ENCODE measurements around the gene SLC34A1. TPM values are rescaled to one million over a fixed set of nuclear protein-coding genes. Genes with fewer than 3 reads are reported as not detected.

Gene SLC34A1
- polyA plus RNA-seq, 1 donor, result 200 TPM

DNA sequence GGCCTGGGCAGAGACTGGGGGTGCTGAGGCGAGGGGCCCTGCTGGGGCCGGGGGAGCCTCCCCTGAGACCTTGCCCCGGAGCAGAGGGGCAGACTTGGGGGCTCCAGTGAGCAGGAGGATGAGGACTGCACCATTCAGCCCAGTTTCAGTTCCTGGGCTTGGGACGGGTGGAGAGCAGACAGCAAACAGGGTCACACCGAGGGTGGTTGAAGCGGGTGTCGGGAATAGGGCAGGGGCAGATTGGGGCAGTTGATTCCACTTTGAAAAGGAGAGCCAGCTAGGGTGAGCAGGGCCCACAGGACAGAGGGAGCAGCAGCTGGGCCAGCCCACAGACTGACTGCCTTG, 46.7 kb downstream of the SLC34A1 start:
- DNase-seq, result no peak

DNA sequence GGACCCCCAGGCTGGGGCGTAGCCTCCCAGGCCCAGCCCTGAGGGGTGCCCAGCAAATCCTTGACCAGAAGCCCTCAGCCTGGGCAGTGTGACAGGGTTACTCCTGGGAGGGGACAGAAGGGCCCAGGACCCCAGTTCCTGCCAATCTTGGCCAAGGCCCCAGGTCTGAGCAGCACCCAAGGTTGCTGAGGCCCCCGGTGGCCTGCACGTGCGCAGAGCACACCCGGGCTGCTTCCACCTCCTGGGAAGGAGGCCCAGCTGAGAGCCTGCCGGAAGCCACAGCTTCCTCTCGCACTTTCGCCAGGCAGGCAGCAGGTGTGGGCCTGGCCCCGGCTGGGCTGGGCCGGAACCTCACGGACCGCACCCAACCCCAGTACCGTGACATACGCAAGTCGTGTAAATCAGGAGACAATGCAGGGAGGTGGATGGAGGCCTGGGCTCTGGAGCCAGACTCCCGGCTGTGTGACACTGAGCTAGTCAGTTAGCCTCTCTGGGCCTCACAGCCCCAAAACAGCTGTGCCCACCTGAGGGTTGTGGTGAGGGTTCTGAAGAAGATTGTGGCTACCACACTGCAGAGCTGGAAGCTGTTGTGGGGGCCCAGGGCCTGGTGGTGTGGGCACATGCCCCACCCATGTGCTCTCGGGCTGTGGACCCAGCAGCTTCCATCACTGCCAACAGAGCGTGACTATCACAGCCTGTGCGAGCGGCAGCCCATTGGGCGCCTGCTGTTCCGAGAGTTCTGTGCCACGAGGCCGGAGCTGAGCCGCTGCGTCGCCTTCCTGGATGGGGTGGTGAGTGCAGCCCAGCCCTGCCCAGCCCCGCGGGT, 47.3 kb downstream of the SLC34A1 start:
- DNase-seq, result no peak

DNA sequence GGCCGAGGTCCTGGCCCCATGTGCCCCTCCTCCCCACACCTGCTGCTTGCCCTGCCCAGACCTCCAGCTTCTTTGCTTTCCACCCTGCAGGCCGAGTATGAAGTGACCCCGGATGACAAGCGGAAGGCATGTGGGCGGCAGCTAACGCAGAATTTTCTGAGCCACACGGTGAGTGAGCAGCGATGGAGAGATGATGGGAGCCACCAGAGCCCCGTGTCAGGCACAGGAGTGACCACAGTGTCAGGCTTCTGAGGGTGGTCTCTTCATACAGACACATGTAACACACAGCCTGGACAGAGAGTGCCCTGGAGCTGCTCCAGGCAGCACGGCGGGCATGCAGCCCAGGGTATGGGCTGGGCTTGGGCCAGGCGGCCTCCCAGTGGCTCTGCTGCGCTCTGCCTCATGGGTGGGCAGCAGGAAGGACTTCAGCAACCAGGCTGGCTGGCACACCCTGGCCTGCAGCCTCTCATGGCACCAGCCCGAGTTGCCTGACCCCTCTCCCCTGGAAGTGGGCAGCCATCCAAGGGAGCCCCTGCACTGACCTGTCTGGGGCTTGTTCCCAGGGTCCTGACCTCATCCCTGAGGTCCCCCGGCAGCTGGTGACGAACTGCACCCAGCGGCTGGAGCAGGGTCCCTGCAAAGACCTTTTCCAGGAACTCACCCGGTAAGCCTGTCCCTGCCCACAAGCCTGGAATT, 48.1 kb downstream of the SLC34A1 start:
- DNase-seq, result no peak

DNA sequence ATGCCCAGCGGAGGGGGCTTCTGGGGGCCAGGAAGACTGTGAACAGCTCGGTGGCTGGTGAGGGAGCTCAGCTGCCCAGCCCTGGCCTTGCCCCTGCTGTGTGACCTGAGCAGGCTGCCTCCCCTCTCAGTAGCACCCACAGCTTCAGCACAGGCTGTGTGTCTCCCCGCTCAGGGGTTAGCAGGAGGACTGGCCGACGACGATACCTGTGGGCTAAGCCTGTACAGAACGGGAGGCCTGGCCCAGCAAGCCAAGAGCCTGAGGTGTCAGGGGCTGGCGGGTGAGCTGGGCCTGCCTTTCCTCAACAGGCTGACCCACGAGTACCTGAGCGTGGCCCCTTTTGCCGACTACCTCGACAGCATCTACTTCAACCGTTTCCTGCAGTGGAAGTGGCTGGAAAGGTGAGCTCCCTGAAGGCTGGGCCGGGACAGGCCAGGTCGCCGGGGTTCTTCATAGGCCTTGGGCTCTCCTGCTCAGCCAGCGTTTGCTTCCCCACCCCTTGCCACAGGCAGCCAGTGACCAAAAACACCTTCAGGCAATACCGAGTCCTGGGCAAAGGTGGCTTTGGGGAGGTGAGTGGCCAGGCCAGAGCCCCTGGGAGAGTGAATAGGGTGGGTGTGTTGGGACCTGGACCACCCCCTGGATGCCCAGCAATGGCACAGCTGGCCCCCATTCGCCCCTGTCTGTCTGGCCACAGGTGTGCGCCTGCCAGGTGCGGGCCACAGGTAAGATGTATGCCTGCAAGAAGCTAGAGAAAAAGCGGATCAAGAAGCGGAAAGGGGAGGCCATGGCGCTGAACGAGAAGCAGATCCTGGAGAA, 48.8 kb downstream of the SLC34A1 start:
- no peak for DNase-seq

DNA sequence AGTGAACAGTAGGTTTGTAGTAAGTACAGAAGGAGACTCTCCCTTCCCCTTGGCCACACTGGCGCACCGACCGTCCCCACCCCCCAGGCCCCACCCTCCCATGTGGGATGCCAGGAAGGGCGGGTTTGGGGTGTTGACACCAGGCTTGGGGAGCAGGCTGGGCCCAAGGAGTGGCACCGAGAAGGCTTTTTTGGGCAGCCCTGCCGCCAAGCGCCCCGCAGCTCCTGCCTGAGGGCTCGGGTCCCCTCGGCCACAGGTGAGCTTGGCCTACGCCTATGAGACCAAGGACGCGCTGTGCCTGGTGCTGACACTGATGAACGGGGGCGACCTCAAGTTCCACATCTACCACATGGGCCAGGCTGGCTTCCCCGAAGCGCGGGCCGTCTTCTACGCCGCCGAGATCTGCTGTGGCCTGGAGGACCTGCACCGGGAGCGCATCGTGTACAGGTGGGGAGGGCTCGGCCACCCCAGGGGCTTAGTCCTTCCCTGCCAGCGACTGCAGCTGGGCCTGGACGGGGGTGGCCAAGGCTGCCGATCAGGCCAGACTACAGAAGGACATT, 49.5 kb downstream of the SLC34A1 start:
- no peak for DNase-seq

DNA sequence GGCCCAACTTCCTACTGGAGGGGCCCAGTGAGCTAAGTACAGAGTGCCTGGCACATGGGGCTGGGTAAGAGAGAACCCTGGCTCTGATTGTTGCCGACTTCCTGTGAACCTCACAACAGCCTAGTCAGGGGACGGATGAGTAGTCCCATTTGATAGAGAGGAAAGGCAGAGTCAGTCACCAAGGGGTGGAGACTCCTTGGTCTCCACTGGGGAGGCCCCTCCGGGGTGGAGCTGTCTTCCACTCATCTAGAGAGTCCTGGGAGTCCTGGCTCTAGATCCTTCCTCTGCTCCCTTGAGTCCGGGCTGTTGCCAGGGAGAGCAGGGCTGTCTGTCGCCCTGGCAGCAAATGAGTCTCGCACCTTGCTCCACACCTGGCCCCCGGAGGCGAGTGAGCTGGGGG, 50.2 kb downstream of the SLC34A1 start:
- no peak for DNase-seq

DNA sequence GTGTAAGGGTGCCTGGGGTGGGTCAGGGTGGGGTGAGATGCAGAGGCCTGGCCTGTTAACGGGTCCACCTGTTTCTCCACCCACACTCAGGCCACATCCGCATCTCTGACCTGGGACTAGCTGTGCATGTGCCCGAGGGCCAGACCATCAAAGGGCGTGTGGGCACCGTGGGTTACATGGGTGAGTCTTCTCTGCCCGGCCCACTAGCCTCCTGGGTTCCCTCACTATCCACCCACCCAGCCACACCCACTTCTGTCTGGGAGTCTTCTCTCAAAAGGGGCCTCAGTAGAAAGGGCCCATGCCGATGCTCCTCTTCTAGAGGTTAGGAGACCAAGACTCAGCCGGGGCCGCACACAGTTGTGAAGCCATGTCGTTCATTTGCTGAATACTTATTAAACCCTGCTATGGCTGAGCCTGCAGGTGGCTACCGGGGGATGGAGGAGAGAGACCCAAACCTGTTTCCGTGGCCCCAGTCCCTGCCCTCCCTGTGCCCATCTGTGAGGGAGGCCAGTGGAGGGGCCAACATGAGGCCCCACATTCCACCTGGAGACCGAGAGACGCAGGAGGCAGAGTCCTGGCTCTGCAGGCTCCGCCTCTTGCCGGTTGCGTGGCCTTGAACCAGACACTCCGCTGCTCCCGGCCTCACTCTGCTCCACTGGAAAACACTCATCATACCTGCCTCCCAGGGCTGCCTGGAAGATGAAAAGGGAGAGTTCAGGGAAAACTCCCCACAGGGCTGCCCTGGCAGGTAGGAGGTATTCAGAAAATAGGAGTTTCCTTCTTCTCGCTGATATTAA, 50.9 kb downstream of the SLC34A1 start:
- DNase-seq, result no peak

DNA sequence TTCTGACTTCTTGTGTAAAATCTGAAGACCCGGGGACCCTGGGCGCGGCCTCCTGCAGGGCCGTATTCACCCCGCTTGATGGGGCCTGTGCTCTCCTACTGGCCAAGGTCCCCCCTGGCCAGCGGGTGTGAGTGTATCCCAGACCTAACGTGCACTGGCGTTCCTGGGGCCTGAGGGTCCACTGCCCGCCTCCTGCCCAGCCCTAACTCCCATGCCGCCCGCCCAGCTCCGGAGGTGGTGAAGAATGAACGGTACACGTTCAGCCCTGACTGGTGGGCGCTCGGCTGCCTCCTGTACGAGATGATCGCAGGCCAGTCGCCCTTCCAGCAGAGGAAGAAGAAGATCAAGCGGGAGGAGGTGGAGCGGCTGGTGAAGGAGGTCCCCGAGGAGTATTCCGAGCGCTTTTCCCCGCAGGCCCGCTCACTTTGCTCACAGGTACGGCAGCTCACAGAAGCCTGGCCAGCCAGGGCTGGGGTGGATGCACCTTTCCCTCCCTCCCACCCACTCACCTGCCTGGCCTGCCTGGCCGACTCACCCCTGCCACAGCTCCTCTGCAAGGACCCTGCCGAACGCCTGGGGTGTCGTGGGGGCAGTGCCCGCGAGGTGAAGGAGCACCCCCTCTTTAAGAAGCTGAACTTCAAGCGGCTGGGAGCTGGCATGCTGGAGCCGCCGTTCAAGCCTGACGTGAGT, 51.8 kb downstream of the SLC34A1 start:
- DNase-seq, result no peak

DNA sequence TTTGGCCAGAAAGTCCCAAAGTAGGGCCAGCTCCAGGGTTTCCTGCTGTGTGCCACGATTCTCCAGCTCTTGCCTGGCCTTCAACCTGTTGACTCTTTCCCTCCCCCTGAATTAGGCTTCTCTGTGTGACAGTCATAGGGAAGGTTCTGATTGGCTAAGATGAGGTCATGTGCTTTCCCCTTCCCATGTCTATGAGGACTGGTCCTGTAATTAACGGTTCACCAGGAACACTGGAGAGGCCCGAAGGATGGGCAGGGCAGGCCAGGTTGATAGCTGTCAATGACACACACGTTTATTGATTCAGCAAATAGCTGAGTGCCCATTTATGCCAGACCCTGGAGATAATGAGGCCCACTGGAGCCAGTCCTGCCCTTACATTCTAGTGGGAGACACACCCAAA, 53.4 kb downstream of the SLC34A1 start:
- DNase-seq, result no peak

DNA sequence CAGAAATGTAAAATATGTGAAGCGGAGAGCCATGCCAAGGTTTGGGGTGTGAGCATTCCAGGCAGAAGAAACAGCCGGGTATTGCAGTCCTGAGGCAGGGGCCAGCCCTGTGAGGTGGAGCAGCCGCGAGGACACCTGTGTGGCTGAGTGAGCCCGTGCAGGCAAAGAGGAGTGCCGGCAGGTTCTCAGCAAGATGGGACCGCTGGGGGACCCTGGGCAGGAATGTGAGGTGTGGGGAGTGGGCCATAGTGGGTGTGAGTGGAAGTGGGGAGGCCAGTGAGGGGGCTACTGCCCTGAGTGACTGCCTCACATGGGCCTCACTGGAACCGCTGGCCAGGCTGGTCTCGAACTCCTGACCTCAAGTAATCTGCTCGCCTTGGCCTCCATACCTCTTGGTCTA, 54.2 kb downstream of the SLC34A1 start:
- no peak for DNase-seq

DNA sequence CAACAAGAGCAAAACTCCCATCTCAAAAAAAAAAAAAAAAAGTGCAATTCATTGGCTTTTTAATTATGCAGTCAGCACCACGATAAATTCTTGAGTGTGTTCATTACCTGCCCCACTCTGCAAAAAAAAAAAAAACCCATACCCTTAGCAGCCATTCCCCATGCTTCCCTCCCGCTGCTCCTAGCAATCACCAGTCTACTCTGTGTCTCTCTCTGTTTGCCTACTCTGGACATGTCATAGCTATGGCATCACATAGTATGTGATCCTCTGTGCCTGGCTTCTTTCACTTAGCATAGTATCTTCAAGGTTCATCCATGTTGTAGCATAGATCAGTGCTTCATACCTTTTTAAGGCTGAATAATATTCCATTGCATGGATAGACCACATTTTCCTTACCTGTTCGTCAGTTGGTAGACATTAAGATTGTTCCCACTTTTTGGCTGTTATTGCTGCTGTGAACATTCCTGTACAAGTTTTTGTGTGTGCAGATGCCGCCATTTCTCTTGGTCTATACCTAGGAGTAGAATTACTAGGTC, 55.4 kb downstream of the SLC34A1 start:
- DNase-seq, result no peak

DNA sequence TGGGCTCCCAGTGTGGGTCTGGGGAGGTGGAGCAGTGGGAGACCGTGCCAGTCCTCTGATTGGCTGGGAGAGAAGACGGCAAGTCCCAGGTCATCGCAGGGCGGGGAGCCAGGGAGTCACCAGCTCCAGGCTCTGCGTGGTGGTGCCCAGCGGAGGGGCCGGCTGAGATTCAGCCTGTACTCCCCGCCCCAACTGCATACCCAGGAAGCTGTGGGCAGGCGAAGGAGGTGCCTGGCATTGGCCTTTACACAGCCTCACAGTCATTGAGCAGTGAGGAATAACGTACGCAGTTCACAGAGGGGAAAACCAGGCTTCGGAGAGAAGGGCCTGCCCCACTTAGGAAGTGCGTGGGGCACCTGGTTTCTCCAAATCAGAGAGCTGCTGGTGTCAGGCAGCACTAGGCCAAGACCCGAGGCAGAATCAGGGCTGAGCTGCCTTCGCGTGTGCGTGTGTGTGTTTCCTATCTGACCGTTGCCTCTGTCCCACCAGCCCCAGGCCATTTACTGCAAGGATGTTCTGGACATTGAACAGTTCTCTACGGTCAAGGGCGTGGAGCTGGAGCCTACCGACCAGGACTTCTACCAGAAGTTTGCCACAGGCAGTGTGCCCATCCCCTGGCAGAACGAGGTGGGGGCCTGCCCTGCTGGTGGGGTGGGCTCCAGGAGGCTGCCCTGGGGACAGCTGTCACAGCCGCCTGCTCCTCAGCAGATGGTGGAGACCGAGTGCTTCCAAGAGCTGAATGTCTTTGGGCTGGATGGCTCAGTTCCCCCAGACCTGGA, 56.2 kb downstream of the SLC34A1 start:
- DNase-seq, result no peak

DNA sequence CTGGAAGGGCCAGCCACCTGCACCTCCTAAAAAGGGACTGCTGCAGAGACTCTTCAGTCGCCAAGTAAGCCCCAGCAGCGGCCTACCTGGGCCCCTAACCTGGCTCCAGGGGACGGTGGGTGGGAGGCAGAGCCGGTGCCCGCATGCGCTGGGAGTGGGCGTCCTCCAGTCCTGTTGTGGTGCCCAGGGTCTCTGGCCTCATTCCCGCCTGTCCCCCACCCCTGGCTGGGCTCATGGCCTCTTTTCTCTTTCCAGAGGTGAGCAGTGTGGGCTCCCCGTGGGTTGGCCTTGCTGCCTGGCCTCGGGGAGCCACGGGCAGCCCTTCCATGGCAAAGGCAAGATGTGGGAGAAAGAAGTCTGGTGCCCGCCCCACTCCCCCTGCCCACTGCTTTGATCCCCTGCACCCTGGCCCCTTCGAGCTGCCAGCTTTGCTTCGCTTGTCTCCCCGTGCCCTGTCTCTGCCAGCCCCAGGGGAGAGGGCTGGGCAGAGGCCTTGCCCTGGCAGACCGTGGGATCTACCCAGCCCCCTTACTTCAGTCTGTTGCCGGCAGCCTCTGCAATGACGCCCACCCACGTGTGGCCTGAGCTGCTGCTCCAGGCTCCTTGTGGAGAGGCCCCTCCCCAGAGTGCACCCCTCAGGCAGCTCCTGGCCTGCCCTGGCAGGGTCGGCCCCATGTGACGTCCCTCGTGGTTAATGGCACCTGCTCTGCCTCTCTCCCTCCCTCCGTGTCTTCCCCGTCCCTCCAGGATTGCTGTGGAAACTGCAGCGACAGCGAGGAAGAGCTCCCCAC, 57.0 kb downstream of the SLC34A1 start:
- no peak for DNase-seq

DNA sequence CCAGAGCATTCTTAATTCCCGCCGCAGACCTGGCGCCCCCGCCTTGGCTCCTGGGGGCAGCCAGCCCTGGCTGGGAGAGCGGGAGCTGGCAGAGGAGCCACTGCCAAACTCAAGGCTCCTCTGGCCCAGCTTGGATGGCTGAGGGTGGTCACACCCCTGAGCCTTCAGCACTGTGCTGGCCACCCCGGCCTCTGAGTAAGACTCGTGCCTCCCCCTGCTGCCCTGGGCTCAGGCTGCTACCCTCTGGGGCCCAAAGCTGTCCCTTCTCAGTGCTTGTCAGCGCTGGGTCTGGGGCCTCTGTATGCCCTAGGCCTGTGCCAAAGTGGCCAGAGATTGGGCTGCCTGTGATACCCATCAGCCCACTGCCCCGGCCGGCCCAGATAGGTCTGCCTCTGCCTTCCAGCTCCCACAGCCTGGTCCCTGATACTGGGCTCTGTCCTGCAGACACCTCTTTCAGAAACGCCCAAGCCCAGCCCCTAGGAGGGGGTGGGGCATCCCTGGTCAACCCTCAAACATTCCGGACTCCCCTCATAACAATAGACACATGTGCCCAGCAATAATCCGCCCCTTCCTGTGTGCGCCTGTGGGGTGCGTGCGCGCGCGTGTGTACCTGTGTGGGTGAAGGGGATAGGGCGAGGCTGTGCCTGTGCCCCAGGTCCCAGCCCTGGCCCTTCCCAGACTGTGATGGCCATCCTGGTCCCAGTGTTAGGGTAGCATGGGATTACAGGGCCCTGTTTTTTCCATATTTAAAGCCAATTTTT, 58.0 kb downstream of the SLC34A1 start:
- no peak for DNase-seq

DNA sequence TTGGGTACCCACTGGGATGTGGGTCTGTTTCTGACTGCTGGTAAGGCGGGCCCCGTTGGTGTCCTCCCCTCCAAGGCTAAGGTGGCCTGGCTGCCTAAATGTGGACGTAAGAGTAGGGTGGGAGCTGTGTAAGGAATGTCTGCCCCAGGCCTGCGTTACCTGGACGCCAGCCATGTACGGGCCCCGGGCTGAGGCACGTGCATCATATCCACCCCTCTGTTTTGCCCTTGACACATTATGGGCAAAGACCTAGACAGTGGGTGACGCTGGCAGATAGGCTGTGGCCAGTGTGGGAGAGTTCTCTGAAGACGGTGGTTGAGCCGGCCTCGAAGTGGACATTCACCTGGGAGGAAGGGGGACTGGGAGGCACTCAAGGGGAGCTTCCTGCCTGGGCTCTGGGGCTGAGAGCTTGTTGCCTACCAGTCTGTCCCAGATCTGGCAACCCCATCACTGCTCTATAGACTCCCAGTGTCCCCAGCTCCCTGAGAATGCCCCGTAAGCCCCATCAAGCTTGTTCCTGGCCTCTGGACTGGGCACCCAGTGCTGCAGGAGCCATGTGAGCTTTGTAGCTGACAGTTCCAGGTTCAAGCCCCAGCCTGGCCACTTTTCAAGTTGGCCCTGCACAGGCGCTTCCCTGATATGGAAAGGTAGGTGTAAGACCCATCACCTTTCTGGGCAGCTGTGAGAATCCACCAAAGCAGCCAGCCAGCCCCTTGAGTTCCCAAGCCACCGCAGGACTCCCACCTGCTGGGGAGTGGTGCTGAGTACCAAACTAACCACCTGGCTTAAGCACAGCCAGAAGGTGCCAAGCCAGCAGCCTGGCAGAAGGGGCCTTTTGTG, 59.1 kb downstream of the SLC34A1 start:
- DNase-seq, result no peak

DNA sequence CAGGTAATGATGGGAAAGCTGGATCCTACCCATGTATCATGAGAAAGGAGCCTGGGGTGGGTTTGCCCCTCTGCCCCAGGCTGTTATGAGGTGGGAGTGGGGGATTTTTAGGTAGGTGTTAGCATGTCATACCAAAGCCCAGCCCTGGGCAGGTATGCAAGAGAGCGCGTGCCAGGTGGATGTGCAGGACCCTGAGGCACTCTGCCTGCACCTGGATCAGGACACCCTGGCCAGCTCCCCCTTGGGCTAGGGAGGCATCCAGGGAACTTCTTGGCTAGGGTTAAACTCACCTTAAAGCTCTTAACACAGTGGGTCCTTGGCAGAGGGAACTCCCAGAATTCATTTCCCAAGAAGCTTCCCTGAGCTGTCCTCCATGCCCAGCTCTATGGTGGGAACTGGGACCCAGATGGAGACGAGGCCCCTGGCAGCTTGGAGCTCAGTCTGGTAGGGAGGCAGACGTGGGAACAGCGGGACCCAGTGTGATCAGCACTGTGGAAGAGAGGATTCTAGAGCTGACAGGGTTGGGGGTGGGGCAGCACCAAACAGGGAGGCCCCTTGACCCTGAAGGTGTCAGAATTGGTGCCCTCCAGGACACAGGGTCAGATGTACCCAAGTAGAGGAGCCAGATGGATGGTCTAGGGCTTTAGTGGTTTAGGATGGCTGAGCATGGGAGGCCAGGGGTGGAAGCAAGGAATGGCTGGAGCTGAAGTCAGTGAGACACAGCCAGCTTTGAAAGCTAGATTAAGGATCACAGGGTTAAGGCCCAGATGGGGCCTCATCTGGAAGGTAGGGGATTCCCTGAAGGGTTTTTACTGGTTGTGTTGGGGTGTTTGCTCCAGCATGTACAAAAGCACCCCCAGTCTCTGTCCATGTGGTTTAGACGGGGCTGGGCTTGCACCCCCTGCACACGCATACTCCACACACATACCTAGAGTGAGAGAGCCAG, 60.1 kb downstream of the SLC34A1 start:
- no peak for DNase-seq

Measured in left kidney (tissue), 2 donors.